HG03196 (cell line): ENCODE data around the gene MTHFD1L.

Source experiments
- ATAC-seq: cut with Tn5 transposase; IDR thresholded peaks from one replicate; pipeline ENCODE4 v1.9.1; 2021; ENCODE audit not compliant: unreplicated experiment

Gene MTHFD1L

GRCh38 chr6:150865043-150865405, 478 bp upstream of the MTHFD1L start:
- no peak for ATAC-seq

- ATAC-seq: peak; percentile 73
Observed at GRCh38 chr6:150866147-150866990, 867 bp downstream of the MTHFD1L start.

- ATAC-seq: no peak
Observed at GRCh38 chr6:150866991-150867501, 1.5 kb downstream of the MTHFD1L start.

GRCh38 chr6:150868759-150869158, 3.3 kb downstream of the MTHFD1L start:
- no peak for ATAC-seq

GRCh38 chr6:150874179-150874578, 8.7 kb downstream of the MTHFD1L start:
- ATAC-seq: no peak

- no peak for ATAC-seq
Observed at GRCh38 chr6:150875841-150876240, 10.3 kb downstream of the MTHFD1L start.

- ATAC-seq: no peak
Observed at GRCh38 chr6:150876598-150876997, 11.1 kb downstream of the MTHFD1L start.

GRCh38 chr6:150877928-150878327, 12.4 kb downstream of the MTHFD1L start:
- no peak for ATAC-seq

GRCh38 chr6:150878347-150879213, 13.1 kb downstream of the MTHFD1L start:
- ATAC-seq: no peak

- ATAC-seq: no peak
Observed at GRCh38 chr6:150880336-150880735, 14.8 kb downstream of the MTHFD1L start.

GRCh38 chr6:150881911-150882481, 16.5 kb downstream of the MTHFD1L start:
- ATAC-seq: no peak

GRCh38 chr6:150883521-150883920, 18.0 kb downstream of the MTHFD1L start:
- ATAC-seq: no peak

- ATAC-seq: no peak
Observed at GRCh38 chr6:150886155-150886554, 20.7 kb downstream of the MTHFD1L start.

- ATAC-seq: no peak
Observed at GRCh38 chr6:150887978-150888563, 22.6 kb downstream of the MTHFD1L start.

GRCh38 chr6:150890346-150890745, 24.8 kb downstream of the MTHFD1L start:
- ATAC-seq: no peak

- ATAC-seq: no peak
Observed at GRCh38 chr6:150891888-150892485, 26.5 kb downstream of the MTHFD1L start.

GRCh38 chr6:150894191-150894744, 28.8 kb downstream of the MTHFD1L start:
- ATAC-seq: no peak

- peak; percentile 78 for ATAC-seq
Observed at GRCh38 chr6:150894935-150895552, 29.5 kb downstream of the MTHFD1L start.

GRCh38 chr6:150895928-150896632, 30.6 kb downstream of the MTHFD1L start:
- ATAC-seq: no peak
